ENCODE data around the gene ANKRD36C.
"Not testable (repeated sequence)": the region's sequence is repeated elsewhere in the genome, so short reads cannot be mapped to it uniquely, and the experiment has no call there.

Gene ANKRD36C

GRCh38 chr2:95991351-95992094, at the start of gene ANKRD36C:
Gene ANKRD36C, minus strand, starts transcription at chr2:95991824. Its CDS starts 116 bp downstream, at chr2:95991708.
- DNase-seq (ENCODE audit: low read depth) = peak; percentile 36
- peak within 1 kb of the TSS; percentile 81 for H3K4me3 ChIP-seq (replicated peaks; ENCODE audit: low read depth, low read length)

DNA sequence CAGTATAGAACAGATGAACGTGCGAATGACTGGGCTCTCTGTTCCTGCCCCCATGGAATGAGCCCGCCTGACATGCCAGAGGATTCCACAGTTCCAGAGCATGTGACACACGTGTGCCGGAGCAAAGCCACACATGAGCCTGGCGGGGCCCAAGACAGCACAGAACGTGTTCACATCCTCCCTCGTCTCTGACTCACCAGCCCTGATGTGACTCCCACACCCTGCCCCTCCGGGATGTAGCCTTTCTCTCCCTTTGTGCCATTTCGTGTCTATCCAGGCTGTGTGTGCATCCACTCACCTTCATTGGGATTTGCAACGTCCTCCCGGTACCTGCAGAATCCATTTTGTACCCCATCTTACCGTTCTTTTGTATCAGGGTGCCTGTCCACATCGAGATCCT, 43.9 kb upstream of the ANKRD36C start:
- not testable (repeated sequence) for DNase-seq (ENCODE audit: low read depth); H3K4me3 ChIP-seq (replicated peaks; ENCODE audit: low read depth, low read length)

DNA sequence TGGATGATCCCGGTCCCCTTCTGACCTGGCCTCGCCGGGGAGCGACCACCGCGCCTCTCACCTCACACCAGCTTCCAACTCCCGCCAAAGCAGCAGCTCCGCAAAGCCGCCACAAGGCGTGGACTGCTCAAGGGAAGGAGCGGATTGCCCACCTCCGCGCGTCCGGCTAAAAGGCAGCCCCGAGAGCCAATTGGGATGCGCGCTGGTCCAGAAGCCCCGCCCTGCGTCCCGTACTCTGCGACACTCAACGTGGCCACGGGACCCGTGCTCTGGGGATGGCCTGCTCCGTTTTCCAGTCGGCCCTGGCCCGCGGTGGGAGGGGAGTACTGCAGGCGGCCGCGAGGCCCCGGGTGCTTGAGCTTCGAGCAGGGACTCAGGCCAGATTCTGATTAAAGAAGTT, 43.2 kb upstream of the ANKRD36C start, which contains the start of gene GPAT2:
GPAT2 (minus strand) TSS at position 125 of the 400 bp plus-strand sequence. CDS start 2,557 bp downstream, outside the sequence.
- H3K4me3 ChIP-seq (replicated peaks; ENCODE audit: low read depth, low read length); DNase-seq (ENCODE audit: low read depth): not testable (repeated sequence)

DNA sequence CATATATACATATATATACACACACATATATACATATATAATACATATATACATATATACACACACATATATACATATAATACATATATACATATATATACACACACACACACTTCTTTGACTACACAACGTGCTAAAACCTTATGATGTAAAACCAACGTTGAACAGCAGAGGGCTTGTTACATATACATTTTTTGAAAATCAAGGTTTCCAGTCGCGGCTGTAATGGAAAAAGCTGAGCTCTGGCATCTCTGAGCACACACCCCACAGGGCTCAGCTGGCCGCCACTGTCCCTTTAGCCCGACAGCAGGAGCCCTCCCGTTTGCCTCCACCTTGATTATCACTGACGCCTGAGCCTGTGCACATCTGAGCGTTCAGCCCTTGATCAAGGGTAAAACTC, 42.4 kb upstream of the ANKRD36C start:
- not testable (repeated sequence) for DNase-seq (ENCODE audit: low read depth); H3K4me3 ChIP-seq (replicated peaks; ENCODE audit: low read depth, low read length)

GRCh38 chr2:96027725-96028325, 36.2 kb upstream of the ANKRD36C start:
- not testable (repeated sequence) for H3K4me3 ChIP-seq (replicated peaks; ENCODE audit: low read depth, low read length); DNase-seq (ENCODE audit: low read depth)

DNA sequence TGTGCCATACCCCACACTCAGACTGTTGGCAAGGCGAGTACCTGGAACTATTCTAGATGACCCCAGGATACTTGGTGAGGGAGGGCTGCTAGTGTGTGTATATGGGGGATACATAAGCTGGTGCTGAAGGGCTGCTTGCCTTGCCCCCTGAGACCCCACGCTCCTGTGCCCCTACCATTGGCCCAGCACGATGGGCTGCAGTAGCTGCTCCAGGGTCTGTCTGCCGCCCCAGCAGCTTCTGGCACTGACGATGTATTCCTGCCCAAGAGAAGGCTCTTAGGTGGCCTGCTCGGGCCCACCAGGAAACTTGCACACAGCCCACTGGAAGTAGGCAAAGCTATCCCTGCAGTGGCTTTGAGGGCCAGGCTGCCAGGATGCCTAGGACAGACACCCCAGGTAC, 34.1 kb upstream of the ANKRD36C start:
- not testable (repeated sequence) for DNase-seq (ENCODE audit: low read depth); H3K4me3 ChIP-seq (replicated peaks; ENCODE audit: low read depth, low read length)

GRCh38 chr2:96025194-96025492, 33.5 kb upstream of the ANKRD36C start:
- TF ChIP-seq, protein P1, sequence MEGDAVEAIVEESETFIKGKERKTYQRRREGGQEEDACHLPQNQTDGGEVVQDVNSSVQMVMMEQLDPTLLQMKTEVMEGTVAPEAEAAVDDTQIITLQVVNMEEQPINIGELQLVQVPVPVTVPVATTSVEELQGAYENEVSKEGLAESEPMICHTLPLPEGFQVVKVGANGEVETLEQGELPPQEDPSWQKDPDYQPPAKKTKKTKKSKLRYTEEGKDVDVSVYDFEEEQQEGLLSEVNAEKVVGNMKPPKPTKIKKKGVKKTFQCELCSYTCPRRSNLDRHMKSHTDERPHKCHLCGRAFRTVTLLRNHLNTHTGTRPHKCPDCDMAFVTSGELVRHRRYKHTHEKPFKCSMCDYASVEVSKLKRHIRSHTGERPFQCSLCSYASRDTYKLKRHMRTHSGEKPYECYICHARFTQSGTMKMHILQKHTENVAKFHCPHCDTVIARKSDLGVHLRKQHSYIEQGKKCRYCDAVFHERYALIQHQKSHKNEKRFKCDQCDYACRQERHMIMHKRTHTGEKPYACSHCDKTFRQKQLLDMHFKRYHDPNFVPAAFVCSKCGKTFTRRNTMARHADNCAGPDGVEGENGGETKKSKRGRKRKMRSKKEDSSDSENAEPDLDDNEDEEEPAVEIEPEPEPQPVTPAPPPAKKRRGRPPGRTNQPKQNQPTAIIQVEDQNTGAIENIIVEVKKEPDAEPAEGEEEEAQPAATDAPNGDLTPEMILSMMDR (IDR thresholded peaks at IDR 0.05; ENCODE audit: low read length, missing control alignments) = no peak
- DNase-seq (ENCODE audit: low read depth) = no peak
- H3K4me3 ChIP-seq (replicated peaks; ENCODE audit: low read depth, low read length) = no peak overlapping the region

DNA sequence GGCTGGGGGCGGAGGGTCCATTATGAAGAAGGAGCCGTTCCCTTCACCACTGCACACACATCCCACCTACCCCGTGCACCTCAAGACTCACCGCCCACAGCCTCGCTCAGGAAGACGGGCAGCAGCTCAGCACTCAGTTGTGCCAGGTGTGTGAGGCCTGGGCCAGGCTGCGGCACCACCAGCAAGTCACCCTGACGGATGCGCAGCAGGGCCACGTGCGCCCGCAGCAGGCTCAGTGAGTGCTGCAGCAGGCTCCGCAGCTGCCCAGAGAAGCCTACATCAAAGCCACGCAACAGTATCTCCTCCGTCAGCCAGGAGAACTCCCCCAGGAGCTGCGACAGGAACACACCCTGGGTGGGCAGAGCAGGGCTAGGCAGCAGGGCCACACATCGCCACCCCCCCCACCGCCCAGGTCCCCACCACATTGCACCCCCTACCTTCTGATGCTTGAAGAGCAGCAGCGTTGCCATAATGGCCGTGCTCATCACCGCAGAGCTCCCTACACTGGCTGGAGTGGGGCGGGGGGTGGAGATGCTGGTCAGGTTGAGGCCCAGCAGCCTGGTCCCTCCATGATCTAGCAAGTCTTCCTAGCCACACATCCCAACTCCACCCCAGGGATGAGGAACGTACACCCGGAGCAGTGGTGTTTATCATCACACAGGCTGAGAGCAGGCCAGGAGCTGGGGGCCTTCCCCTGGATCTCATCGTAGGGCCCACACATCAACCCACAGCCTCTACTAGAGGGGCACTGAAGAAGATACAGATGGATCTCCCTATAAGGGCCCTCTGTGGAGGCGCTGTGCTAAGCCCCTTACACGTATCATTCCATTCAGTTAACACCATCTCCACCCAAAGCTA, 32.9 kb upstream of the ANKRD36C start:
- DNase-seq (ENCODE audit: low read depth) = no peak
- TF ChIP-seq, protein P1 (IDR thresholded peaks at IDR 0.05; ENCODE audit: low read length, missing control alignments) = no peak
- H3K4me3 ChIP-seq (replicated peaks; ENCODE audit: low read depth, low read length) = no peak overlapping the region

GRCh38 chr2:96023701-96024100, 32.1 kb upstream of the ANKRD36C start:
- DNase-seq (ENCODE audit: low read depth); H3K4me3 ChIP-seq (replicated peaks; ENCODE audit: low read depth, low read length): not testable (repeated sequence)

DNA sequence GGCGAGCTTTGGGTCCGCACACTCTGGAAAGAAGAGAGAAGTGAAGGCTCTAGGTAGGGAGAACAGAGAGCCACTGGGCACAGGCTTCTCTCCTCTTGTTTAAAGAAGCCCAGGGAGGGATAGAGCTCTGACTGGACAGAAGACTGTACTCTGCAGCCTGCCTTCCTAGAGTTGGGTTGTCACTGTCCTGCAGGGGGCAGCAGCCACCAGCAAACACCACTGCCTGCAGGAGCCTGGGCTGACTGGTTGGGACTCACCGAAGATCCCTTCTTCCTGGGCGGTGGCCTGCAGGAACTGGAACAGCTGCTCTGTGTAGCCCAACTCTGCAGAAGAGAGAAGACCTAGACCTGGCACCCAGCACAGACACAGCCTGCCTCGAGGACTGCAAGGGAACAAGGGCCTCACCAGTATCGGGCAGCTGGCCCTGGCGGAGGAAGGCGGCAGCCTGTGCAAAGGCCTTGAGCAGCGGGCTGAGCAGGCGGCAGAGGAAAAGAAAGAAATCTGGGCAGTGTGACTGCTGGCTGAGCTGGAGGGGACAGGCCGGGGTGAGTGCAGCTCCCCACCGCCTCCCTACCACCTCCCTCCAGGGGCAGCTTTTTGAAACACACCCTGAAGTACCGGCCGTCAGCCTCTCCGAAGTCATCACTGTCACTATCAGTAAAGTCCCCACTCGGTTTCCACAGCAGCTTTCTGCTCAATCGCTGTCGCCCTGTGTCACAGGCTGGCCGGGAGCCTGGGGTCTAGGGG, 31.2 kb upstream of the ANKRD36C start:
- peak; percentile 81 for DNase-seq (ENCODE audit: low read depth)
- H3K4me3 ChIP-seq (replicated peaks; ENCODE audit: low read depth, low read length) = not testable (repeated sequence)
- TF ChIP-seq, protein P1 (IDR thresholded peaks at IDR 0.05; ENCODE audit: low read length, missing control alignments) = peak; percentile 72

GRCh38 chr2:96022126-96022525, 30.5 kb upstream of the ANKRD36C start:
- not testable (repeated sequence) for H3K4me3 ChIP-seq (replicated peaks; ENCODE audit: low read depth, low read length); DNase-seq (ENCODE audit: low read depth)

DNA sequence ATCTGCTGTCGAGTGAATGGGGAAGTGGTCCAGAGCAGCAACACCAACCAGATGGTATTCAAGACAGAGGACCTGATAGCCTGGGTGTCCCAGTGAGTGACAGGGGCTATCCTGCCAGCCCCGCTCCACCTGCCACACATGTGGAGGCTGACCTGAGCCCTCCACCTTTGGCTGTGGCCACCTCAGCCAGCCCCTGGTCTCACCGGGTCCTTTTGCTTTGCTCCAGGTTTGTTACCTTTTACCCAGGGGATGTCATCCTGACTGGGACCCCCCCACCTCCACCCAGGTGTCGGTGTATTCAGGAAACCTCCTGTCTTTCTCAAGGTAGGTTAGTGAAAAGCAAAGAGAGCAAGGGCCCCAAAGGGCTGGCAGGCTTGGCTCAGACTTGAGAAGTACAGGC, 29.5 kb upstream of the ANKRD36C start:
- not testable (repeated sequence) for DNase-seq (ENCODE audit: low read depth); H3K4me3 ChIP-seq (replicated peaks; ENCODE audit: low read depth, low read length)

- not testable (repeated sequence) for DNase-seq (ENCODE audit: low read depth); H3K4me3 ChIP-seq (replicated peaks; ENCODE audit: low read depth, low read length)
Observed at GRCh38 chr2:96019909-96020590, 28.4 kb upstream of the ANKRD36C start.

- DNase-seq (ENCODE audit: low read depth); H3K4me3 ChIP-seq (replicated peaks; ENCODE audit: low read depth, low read length): not testable (repeated sequence)
Observed at GRCh38 chr2:96016321-96016720, 24.7 kb upstream of the ANKRD36C start.

All from fibroblast of pulmonary artery (primary cell).